HG03175 (cell line): ENCODE data around the gene FHIP2A.
"Not testable (repeated sequence)": the region's sequence is repeated elsewhere in the genome, so short reads cannot be mapped to it uniquely, and the experiment has no call there.

Source experiments
- ATAC-seq: cut with Tn5 transposase; IDR thresholded peaks from one replicate; pipeline ENCODE4 v1.9.1; 2021; ENCODE audit warnings: mild to moderate bottlenecking, moderate library complexity; ENCODE audit not compliant: unreplicated experiment

FHIP2A gene

GRCh38 chr10:114856544-114857287, 35.1 kb downstream of the FHIP2A start:
- ATAC-seq: no peak

DNA sequence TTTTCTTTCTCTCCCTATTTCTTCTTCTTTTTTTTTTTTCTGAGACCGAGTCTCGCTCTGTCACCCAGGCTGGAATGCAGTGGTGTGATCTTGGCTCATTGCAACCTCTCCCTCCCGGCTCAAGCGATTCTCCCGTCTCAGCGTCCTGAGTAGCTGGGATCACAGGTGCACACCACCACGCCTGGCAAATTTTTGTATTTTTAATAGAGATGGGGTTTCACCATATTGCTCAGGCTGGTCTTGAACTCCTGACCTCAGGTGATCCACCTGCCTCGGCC, 35.6 kb downstream of the FHIP2A start:
- not testable (repeated sequence) for ATAC-seq

DNA sequence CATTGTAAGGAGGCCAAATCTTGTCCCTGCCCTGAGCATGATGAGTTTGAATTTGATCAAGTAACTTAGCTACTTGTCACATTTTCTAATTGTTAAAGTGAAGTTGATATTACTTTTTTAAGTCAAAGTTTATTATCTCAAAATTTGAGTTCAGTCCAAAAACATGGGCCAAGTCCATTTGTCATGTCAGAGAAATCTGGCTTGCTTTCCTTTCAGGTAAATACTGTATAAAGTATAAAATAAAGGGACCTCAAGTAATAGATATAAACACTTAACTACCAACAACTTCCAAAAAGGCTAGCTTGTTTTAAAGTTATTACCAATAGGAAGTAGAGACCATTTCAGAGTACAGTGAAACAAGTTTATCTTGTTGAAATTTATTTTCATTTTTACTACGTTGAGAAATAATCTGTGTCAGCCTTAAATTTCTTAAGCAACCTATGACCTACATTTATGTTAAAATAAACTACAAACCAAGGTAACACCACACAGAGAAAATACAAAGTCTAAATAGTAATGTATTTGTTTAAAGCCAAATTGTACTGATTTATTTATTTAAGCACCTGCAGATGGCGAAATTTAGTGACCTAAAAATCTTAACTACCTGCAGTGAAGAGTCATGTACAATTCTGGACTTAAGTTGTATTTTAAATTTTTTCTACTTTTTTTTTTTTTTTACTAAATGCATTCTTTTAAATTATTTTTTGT, 36.5 kb downstream of the FHIP2A start:
- no peak for ATAC-seq

DNA sequence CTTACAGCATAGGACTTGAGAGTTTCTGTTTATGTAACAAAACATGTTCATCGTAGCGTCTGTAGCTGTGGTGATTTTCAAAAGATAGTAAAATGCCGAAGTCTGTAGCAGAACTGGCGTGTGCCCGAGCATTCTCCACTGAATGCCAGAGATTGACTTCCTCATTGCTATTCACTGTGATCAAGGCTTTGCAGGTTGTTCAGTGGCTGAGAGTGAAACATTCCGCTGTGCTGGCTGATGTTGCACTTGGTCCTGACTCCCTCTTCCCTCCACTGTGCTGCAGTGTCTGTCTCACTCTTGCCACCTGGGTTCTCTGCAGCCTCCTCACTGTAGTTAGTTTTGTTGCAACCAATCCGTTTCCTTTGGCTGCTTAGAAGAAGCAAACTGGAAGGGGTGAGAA, 37.6 kb downstream of the FHIP2A start:
- no peak for ATAC-seq

DNA sequence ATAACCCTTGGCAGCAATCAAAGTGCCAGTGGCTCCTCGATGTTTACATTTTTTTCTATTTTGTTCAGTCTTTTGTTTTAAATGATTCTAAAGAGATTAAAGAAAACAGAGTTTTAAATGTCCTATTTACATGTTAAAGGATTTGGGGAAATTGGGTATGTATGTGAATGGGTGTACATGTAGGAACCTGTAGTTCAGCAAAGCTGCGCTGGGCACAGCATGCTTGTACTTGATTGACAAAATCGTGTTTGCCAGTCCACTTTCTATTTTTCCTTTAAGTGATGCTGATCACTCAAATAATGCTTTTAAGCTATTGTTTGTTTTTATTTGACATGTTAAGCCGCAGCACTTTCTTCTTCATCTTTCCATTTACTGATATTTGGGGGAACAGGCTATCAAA, 40.9 kb downstream of the FHIP2A start:
- ATAC-seq: no peak

DNA sequence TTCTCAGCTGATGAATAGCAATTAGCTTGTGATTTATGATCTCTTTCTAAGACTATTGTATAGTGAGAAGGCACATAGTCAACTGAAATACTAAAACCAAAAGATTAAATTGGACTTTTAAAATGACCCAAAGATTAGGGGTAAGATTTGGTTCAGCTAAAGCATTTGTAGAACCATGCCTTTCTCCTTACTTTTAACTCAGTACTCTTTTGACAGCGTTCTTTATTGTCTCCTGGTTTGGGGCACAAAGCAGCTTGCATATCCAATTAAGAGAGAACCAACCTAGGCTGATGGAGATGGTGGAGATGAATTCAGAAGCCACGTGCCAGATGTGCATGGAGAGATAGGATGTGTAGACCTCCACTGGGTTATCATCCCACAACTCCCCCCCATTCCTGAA, 45.8 kb downstream of the FHIP2A start:
- no peak for ATAC-seq

DNA sequence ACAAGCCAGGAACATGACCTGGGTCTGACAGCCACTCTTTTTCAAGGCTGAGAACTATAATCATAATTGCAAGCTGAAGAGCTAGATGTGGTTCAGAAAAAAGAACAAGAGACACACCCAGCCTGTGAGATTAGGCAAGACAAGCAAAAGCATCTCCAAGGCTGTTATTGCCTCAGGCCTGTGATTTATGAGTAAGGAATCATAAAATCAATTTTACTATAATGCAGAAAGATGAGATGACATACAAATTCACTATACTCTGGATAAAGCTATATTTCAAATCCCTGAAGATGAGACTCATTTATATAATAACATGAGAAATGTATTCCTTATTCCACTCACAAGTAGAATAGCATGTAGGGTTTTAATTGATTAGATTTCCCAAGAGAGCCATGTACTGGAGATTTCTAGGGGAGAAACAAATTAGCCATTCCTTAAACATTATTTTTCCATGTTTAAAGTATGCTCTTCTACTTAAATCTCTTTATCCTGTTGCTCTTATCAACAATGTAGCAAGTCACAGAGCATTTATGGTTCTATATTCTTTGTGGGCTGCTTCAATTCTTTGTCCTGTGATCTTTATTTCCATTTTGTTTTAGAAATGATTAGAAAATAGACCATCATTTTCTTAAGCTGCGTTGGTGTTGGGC, 47.4 kb downstream of the FHIP2A start:
- no peak for ATAC-seq

DNA sequence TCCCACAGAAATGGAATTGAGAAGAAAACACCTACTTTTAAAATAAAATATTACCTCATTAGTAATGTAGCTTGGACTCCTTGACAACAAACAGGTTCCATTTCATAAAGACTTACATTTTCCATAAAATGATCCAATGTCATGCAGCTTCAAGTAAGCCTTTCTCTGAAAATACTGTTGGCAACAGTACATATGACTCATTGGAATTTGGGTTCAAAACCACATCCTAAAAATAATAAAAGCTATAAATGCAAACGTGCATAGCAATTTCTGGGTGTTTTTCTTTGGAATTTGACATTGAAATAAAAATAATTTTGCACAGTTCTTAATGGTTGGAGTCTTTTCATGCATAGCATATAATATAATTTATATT, 47.9 kb downstream of the FHIP2A start:
- ATAC-seq: no peak

DNA sequence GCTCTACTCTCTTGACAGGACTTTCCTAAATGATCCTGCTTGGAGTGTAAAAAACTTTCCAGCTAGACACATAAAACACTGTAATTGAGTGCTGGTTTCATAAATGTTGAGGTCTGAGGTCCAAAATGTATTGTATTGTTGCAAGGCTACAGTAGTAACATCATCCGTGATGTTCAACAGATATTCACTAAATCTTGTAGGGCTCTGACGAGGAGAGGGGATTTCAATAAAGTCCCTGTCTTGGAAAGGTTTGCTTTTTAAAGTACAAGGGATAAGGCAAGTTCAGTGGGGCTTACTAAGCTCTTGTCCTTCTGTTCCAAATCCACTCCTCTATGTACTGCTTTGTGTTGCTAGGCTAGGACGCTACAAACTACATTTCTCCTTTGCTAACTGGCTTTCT, 48.9 kb downstream of the FHIP2A start:
- ATAC-seq: no peak

- ATAC-seq: no peak
Measured at GRCh38 chr10:114871379-114871778, 49.8 kb downstream of the FHIP2A start.
